Measurements from ENCODE around the gene CA11.

The CA11 gene

DNA sequence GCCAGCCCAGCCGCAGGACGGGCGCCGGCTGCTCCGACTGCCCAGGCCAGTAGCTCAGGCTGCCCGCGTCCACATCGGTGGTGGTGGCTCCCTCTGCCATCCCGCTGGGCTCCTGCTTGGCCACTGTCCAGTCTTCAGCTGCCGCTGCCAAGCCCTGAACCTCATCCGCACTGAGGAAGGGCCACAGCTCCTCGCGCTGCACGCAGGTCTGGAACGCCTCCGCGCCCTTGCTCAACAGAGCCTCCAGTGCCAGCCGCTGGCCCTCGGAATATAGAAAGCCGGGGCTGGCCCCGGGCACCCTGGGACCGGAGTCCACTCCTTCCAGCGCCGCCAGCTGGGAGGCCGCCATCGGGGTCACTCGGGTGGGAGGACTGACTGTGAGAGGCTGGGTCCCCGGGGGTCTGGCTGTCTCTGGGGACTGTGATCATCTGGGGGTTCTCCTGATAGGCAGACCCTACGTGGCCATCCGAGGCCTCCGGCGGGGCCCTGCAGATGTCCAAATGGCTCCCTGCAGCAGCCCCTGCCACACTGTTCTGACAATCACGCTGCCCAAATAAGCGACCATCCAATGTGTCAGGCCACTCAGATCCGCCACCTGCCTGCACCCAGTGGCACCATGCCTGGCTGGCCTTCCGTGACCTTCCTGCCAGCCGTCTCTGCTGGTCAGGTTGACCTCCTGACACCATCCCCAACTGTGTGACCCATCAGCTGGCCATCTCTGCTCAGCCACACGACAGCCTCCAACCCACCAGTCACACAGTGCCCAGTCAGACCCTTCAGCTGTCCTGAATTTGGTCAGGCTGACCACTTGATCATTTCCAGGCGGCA is 32.7 kb downstream of the CA11 start:
- DNase-seq (ENCODE audit: low spot score), result no peak

DNA sequence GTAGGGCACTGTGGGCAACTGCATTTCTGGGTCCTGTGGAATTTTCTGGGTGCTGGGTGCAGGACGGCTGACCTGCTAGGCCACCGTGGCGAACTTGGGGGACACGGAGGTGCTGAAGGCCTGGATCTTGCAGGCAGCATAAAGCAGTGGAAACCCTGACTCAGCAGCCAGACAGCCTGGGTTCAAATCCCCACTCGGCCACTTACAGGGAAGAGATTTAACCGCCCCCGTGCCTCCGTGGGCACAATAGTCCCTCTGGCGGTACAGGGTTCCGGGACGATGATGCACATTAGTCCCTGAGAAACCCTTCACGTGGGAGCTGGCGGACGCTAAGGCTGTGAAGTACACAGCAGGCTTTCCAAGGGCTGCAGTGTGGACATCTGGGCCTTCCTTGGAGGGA is 34.1 kb downstream of the CA11 start:
- no peak for DNase-seq (ENCODE audit: low spot score)

DNA sequence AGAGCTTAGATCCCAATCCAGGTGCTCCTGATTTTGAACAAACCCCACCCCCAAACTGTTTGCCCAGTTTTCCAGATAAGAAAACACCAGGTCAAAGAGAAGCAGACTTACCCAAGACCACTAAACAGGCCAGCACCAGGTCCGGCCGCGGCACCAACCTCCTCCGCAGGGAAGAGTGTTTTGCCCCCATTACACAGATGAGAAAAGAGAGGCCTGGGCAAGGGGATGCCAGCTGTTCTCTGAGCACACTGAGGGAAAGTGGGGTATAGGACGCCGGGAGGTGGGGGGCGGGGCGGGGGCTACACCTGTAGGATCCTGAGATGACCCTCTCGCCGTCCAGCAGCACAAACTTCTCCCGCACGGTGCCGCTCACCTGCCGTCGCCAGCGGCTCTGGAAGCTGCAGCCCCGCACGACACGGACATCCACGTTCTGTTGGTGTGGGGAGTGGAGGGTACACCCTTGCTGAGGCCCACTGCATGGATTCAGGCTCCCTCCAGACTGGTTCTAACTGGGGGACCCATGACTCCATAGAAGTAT is 36.3 kb downstream of the CA11 start:
- DNase-seq (ENCODE audit: low spot score), result no peak

DNA sequence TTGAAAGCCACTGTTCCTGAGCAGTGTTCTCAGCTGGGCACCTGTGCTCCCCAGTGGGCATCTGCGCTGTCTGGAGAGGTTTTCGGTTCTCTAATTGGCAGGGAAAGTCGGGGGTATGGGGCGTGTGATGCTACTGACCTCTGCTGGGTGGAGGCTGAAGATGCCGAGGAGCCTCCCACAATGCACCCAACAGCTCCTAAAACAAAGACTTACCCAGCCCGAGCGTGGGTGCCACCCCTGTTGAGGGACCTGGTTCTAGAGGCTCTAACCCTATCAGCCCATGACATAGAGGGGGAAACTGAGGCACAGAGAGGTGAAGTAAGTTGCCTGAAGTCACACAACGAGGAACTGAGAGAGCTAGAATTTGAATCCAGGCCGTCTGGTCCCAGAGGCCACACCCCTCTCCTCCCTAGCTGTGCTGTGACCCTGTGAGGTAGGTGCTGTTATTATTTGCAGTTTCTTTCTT is 37.2 kb downstream of the CA11 start:
- no peak for DNase-seq (ENCODE audit: low spot score)

DNA sequence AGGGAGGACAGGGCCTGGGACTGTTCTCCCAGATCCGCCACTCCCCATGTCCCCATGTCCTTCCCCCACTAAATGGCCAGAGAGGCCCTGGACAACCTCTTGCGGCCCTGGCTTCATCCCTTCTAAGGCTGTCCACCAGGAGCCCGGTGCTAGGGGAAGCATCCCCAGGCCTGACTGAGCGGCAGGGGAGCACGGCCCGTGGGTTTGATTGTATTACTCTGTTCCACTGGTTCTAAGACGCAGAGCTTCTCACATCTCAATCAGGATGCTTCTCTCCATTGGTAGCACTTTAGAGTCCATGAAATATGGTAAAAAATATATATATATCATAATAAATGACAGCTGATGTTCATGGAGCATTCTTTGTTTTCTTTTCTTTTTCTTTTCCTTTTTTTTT is 38.6 kb downstream of the CA11 start:
- no peak for DNase-seq (ENCODE audit: low spot score)

DNA sequence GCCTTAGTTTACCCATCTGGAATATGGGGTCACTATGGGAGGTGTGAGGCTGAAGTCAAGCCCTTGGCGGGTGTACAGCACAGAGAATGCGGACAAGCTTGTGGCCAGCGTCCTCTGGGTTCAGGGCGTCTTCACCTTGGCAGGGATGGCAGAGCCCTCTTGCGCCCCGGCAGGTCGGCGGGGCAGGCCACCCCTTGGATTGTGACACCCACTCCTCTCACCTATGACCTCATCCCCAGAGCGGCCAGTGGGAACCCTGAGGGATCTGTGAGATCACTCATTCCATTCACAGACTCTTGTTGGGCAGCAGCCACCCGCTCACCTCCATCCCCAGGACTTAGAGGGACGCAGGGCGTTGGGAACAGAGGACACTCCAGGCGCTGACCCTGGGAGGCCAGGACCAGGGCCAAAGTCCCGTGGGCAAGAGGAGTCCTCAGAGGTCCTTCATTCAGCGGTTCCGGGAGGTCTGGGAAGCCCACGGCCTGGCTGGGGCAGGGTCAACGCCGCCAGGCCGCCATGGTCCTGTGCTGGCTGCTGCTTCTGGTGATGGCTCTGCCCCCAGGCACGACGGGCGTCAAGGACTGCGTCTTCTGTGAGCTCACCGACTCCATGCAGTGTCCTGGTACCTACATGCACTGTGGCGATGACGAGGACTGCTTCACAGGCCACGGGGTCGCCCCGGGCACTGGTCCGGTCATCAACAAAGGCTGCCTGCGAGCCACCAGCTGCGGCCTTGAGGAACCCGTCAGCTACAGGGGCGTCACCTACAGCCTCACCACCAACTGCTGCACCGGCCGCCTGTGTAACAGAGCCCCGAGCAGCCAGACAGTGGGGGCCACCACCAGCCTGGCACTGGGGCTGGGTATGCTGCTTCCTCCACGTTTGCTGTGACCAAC is 39.3 kb downstream of the CA11 start, which contains the start of gene SPACA4:
SPACA4 (plus strand) TSS at position 280 of the 896 bp plus-strand sequence; CDS start at position 517, 237 bp downstream.
- no peak for DNase-seq (ENCODE audit: low spot score)

DNA sequence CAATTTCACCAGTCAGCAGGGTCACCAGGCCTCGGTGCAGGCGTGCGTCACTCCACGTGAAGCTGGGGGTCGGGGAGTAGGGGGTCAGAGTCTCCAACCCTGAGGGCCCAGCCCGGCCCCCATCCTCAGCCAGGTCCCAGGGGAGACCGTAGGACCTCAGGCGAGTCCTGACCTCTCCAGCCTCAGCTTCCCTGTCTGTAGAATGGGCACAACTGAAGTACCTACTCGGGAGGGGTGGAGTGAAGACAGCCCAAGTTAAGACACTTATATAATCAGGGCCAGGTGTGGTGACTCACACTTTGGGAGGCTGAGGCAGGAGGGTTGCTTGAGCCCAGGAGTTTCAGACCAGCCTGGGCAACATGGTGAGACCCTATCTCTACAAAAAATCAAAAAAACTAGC is 42.1 kb downstream of the CA11 start:
- DNase-seq (ENCODE audit: low spot score), result no peak

DNA sequence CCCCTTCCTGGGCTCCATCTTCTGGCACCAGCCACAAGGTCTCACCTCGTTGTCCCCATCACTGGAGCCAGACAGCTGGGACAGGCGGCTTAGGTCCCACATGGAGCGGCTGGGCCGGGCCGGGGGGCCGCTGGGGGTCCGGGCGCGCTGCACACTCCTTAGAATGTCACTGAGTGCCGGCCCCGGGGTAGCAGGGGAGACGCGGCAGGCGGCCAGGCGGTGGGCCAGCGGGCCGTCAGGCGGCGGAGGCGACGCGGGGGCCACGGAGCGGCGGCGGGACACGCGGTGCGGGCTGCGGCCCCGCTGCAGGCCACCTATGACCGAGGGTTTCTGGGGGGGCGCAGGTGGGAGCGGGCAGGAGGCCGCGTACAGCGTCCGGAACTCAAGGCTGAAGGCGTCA is 42.5 kb downstream of the CA11 start:
- DNase-seq (ENCODE audit: low spot score), result no peak

DNA sequence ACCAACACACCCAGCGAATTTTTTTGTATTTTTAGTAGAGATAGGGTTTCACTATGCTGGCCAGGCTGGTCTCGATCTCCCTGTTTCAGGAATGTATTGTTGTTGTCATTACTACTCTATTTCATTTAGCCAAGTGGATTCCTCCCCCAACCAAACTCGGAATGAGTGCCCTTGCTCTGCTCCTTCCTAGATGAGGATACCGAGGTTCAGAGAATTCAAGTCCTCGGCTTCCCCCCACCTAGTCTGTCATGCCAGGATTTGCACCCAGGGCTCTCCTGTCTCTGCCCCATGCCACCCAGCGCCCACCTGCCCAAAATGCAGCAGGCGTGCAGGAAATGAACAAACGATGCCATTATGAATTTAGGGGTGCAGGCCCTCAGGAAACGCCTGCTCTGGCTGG is 43.0 kb downstream of the CA11 start:
- DNase-seq (ENCODE audit: low spot score), result no peak

DNA sequence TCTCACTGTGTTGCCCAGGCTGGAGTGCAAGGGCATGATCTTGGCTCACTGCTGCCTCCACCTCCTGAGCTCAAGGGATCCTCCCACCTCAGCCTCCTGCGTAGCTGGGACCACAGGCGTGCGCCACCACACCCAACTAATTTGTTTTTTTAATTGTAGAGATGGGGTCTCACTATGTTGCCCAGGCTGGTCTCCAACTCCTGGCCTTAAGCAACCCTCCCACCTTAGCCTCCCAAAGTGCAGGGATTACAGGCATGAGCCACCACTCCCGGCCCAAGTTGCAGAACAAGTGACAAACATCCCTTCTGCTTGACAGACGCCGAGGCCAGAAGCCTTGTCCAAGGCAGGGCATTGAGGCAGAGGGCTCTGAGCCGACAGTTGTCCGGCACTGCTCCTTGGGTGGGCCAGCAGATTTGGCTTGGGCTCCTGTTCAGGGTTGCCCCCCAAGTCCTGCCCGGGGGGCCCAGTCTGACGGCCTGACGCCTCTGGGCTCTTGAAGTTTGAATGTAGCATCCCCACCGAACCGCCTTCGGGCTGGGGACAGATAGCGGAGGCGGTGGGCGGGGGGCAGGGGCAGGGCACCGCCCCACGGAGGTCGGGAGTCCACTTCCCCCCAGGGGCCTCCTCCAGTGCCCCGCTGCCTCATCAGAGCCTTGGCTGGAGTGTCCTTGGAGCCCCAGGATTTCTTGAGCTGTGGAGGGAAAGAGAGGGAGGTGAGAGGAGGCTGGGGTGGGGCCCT is 45.1 kb downstream of the CA11 start:
- no peak for DNase-seq (ENCODE audit: low spot score)

DNA sequence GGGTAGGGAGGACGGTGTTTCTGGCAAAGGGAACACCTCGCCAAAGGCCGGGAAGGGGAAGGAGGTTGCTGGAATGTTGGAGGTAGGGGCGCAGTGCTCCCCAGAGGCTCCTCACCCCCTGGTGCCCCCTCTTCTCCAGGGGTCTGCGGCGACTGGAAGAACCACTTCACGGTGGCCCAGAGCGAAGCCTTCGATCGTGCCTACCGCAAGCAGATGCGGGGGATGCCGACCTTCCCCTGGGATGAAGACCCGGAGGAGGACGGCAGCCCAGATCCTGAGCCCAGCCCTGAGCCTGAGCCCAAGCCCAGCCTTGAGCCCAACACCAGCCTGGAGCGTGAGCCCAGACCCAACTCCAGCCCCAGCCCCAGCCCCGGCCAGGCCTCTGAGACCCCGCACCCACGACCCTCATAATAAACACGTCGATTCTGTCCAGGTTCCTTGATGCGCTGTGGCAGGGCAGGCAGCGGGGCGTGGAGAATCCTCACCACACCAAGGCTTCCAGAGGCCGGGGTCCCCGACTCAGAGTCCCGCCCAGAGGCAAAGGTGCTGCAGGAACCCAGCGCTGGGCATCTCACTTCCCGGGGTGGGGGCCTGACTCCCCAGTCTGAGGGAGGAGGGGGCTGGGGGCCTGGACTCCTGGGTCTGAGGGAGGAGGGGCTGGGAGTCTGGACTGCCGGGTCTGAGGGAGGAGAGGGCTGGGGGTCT is 46.8 kb downstream of the CA11 start:
- no peak for DNase-seq (ENCODE audit: low spot score)

DNA sequence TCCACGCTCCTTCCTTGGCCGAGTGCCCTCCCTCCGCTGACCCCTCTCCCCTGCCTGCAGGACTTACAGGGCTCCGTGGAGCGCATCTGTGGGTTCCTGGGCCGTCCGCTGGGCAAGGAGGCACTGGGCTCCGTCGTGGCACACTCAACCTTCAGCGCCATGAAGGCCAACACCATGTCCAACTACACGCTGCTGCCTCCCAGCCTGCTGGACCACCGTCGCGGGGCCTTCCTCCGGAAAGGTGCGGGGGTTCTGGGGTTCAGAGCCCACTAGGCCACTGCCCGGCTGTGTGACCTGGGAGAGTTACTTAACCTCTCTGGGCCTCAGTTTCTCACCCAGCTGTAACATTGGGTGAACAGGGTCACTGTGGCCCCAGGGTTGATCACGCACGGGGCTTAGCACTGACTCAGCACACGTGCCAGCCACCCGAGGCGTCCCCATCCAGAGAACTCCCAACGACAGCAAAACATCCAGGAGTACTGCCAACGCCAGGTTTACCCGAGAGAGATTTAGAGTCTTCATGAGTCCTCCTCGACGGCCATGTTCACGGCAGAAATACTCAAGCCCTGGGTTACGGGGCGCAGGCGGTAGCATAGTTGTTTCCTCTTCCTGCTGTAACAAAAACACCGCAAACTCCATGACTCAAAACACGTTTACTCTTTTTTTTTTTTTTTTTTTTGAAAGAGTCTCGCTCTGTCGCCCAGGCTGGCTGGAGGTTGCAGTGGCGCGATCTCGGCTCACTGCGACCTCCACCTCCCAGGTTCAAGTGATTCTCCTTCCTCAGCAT is 49.1 kb downstream of the CA11 start:
- no peak for DNase-seq (ENCODE audit: low spot score)

DNA sequence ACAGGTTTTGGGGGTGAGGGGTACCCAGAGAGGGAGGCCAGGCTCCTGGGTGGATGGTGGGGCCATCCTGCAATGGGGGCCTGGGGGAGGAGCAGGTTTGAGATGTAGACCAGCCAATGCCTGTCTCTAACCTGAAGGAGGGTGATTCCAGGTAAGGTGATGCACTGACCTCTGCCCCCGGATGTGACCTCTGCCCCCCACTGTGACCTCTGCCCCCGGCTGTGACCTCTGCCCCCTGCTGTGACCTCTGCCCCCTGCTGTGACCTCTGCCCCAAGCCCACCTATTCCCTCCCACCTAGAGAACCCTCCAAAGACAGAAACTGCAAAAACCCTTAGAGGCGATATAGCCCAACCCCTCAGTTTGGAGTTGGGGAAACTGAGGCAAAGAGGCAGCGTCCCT is 49.8 kb downstream of the CA11 start:
- no peak for DNase-seq (ENCODE audit: low spot score)

DNA sequence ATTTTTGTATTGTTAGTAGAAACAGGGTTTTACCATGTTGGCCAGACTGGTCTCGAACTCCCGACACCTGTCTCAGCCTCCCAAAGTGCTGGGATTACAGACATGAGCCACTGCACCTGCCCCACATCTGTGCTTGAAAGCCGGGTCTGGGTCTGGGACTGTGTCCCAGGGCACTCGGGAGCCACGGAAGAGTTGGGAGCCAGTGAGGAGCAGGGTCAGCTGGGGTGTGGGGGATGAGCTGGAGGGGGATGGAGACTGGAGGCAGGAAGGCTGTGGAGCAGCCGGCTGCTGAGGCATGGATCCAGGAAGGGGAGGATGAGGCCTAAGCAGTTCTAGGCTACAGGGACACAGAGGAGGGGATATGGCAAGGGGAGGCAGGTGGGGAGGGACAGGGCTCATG is 50.2 kb downstream of the CA11 start:
- DNase-seq (ENCODE audit: low spot score), result no peak

DNA sequence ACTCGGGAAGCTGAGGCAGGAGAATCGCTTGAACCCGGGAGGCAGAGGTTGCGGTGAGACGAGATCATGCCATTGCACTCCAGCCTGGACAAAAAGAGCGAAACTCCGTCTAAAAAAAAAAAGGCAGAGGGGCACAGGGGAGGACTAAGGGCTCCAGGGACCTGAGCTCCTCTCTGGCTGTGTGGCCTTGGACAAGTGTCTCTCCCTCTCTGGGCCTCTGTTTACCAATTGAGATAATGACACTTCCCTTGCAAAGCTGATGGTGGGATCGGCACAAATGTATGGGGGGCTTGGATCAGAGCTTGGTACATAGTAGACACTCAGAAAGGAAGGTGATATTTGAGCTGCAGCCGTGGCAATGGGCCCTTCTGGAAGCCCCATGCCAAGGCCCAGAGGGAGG is 50.8 kb downstream of the CA11 start:
- no peak for DNase-seq (ENCODE audit: low spot score)

DNA sequence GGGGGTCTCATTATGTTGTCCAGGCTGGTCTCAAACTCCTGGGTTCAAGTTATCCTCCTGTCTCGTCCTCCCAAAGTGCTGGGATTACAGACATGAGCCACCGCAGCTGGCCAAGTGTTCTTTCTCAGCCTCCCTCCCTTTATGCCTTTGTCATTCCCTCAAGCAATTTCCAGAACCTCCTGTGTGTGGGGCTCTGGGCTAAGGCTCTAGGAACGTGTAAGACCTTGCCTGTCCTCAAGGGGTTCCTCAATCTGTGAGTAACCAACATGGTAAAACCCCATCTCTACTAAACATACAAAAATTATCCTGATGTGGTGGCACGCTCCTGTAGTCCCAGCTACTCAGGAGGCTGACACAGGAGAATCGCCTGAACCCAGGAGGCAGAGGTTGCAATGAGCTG is 55.0 kb downstream of the CA11 start:
- no peak for DNase-seq (ENCODE audit: low spot score)

DNA sequence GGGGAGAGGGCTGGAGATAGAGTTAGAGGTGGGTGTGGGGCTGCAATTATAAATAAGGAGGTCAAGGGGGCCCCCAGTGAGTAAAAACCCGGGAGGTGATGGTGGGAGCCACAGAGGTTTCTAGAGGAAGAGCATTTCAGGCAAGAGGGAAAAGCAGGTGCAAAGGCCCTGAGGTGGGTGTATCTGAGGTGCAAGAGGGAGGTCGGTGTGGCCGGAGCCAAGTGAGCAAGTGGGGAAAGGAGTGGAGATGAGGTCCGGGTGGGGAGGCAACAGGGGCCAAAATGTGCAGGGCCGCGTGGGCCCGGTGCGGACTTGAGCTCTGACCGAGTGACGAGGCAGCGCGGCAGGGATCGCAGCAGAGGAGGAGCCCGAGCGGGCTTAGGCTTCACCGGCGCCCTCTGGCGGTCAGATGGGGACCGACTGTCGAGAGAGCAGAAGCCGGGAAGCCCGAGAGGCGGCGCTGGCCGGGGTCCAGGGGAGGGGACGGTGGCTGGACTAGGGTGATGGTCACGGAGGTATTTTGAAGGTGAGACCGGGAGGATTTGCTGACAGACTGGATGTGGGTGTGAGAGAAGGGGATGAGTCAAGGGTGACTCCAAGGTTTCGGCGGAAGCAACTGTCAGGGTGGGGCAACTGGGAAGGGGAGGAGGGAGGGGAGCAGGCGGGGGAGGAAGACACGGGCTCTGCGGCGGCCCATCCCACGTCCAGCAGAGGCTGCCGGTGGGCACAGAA is 57.2 kb downstream of the CA11 start:
- DNase-seq (ENCODE audit: low spot score), result peak; percentile 63
